Stimulated activated CD8-positive, alpha-beta memory T cell treated with anti-CD3 and anti-CD28 coated beads, Interleukin-4, amount 100 ng/mL, for 4 hours (primary cell): Measurements from ENCODE around the gene CXCL3.

Source experiments
- DNase-seq, 2 donors: peaks; one replicate each; pipeline ENCODE4 v3.0.0-alpha.2; 2020; ENCODE audit warnings: low read depth in 2 of 2, low spot score in 1 of 2

The CXCL3 gene

DNA sequence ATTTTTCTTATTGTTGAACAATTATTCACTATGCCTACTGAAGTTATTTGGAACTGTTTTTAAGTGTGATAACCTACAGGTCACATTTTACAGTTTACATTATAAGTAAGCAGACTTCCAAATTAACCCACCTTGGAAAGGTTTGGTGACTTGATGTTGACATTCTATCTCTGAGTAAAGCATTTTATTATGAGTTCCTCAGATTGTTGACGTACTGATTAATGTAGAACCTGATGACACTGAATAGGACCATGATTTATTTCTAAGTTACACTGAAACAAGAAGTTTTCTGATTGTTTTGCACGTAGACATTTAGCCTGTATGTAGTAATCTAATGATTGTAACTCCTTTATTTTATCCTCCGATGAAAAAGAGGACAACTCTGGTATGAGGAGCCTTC is 17.0 kb upstream of the CXCL3 start:
- DNase-seq: no peak

DNA sequence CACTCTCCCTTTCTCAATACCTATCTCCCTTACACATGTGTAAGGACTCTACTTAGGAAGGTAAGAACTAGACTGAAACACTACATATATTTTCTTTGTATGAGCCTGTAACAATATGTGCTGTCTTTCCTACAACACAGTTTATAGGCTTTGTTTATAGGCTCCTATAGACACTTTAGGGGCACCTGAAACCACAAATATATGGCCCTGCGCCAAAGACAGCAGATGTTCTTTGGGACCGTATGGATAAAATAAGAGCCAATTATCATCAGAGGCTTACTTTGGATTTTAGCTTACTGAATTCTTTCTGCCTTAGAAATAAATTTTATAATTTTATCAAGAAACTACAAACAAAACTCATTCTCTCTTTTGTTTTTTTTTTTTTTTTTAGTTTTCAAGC is 16.6 kb upstream of the CXCL3 start:
- DNase-seq: no peak

DNA sequence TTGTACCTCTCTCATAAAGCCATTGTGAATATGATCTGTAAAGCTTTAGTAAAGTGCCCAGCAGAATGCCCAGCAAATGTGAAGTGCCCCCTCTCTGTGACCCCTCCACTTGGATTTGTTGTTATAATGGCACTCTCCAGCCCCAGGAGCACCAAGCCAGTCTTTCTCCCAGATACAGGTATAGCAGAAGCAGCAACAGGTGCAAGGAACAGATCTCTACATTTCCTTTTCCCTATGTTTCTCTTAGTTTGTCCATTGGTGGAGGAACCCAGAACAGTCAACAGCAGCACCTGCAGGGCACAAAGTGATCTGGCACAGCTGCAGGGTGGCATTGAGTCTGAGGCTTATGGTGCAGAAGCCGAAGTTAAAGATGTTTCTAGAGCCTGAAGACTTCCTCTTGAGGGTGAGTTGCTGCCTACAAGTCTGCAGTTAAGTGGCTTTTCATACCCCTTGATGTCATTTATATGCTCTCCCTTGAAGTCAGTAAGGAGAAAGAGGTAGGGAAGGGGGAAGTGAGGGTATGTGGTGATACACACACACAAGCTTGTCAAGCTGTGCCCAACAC is 16.1 kb upstream of the CXCL3 start:
- DNase-seq: no peak

DNA sequence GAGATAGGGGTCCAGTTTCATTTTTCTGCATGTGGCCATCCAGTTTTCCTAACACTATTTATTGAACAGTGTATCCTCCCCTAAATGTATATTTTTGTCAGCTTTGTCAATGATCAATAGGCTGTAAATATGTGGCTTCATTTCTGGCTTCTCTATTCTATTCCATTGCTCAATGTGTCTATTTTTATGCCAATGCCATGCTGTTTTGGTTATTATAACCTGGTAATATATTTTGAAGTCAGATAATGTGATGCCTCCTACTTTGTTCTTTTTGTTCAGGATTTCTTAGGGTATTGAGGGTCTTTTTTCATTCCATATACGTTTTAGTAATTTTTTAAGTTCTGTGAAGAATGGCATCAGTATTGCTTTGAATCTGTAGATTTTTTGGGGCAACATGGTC is 8.7 kb upstream of the CXCL3 start:
- DNase-seq: no peak

DNA sequence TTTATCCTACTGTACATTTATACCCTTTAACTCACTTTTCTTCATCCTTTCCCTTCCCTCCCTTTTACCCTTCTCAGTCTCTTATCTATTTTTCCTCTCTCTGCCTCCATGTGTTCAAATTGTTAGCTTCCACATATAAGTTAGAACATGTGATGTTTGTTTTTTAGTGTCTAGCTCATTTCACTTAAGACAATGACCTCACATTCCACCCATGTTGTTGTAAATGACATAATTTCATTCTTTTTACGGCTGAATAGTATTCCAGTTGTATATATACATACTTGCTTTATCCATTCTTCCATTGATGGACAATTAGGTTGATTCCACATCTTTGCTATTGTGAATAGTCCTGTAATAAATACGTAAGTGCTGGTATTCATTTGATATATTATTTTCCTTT is 7.3 kb upstream of the CXCL3 start:
- DNase-seq: no peak

DNA sequence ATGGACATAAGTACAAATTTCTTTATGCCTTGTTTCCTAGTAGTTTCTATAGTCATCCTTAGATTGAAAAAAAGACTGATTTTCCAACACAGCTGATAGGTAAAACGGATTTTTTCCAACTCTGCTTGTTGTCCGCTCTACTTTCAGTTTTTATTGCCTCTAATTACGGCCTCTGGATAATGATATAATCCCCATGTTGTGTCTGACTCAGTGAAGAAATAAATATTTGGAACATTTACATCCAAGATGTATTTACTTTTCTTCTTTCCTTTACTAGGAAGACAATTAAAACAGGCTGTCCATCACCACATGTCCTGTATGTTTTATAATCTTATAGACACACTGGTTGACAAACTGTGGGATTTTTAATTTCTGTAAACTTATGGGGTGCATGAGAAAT is 6.8 kb upstream of the CXCL3 start:
- DNase-seq: no peak

DNA sequence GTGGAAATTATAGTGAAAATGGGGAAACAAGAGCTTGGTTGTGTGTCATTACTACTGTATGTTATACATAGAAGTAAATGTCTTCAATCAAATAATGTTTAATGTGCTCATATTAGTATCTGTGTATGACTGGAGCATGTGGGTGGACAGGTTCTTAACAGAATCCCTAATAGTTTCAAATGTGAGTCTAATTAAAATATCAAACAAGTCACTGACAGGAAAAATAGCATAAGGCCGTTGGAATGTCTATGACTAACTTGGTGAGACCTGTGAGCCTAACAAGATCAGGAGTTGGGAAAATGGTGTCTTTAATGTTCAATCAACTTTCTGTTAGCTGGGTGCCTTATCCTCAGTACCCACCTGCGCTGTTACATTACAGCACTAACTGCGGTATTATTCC is 6.2 kb upstream of the CXCL3 start:
- no peak for DNase-seq

DNA sequence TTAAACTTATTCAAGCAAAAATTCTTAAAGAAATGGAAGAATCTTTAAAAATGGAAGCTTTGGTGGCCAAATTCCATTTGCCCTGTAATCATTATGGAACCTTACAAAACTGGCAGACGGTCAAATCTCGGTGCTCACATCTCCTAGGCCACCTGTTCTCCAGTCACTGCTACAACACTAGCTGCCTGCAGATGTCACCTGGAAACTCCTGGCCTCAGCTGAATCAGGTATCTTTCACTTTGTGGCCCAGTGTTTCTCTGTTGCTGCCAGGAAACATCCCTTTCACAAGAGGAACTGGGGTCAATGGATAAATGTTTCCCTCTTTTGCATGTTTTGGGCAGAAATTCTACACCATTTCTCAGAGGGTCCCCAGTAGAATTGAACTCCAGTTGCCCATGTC is 4.2 kb upstream of the CXCL3 start:
- no peak for DNase-seq

DNA sequence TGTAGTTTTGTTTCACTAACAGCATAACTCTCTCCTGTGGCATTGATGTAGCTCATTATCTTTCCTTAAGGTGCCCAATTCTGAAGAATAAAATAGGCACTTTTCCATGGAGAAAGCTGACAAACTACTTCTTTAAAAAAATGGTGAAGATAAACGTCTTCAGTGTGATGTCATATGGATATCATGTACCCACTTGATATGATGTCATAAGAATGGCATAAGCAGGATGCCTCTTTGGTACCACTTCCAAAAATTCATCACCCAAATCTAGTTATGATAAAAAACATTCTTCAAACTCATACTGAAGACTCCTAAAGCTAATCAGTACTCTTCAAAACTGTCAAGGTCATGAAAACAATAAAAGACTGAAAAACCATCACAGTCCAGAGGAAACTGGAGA is 2.9 kb upstream of the CXCL3 start:
- no peak for DNase-seq

DNA sequence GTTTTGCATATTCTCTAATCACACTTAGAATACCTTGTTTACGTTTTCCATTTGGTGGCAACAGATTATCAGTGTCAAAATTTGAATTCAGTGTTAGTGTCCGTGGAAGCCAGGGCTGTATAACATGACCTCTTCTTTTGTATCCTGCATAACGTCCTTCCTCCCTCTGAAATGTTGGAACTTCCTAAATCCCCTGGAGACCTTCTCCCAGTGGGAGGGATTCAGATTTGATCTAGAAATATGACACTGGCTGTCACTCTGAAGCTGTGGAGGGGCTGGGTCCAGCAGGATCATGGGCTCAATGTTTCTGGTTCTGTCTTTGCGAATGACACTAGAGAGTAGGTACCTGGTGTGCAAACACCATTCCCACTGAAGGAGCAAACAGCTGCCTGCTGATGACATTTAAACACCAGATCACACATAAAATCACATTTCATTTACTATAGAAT is 850 bp upstream of the CXCL3 start:
- DNase-seq: no peak

DNA sequence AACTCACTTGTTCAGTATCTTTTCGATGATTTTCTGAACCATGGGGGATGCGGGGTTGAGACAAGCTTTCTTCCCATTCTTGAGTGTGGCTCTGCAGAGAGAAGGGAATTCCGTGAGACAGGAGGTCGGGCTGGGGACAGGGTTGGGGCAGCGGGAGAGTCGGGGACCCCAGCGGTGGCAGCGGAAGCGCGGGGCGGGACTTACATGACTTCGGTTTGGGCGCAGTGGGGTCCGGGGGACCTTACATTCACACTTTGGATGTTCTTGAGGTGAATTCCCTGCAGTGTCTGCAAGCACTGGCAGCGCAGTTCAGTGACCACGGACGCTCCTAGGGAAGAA is 434 bp downstream of the CXCL3 start:
- DNase-seq: no peak

DNA sequence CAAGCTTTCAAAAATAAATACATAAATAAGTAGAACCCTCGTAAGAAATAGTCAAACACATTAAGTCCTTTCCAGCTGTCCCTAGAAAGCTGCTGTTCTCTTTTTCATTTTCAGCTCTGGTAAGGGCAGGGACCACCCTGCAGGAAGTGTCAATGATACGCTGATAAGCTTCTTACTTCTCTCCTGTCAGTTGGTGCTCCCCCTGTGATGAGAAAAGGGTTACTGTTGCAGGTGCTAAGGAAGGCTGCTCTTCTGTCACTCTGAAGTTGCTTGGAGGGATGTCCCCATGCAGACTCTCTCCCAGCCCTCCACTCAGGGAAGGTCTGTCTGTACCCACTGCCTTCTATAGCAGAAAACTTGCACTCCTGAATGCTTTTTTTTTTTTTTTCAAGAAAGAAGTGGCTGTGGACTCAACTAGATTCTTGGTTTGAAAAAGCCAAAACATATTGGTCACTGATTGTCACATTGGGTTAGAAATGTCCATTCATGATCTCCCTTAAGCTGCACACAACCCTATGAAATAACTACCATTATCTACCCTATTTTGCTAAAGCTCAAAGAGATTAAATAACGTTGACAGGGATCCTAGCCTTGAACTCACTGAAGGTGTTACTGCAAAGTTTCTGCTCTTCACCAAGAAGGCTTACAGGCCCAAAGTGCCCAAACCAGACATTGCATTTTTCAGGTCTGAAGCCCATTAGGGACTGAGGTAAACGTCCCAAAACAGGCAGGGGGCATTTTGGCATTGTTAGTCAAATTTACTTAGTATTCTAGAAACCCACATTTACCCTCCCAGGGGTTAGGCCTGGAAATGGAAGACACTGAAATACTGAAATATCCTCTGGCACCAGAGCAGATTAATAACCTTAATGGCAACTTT is 1.2 kb downstream of the CXCL3 start:
- DNase-seq: no peak

DNA sequence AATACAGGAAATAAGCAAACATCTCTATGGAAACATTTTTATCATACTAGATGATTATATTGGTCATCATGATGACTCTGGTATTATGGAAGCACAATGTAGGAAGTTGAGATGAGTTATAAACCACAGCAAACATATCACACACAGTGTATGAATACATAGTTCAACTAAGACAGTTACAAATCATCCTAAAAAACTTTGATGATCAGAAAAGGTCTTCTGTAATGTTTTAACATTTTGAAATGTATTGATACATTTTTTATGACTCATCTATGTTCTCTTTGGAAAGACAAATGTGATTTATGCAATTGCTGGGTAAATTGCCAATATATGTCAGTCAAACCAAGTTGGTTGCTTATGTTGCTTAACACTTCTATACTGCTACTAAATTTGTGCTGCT is 4.8 kb downstream of the CXCL3 start:
- DNase-seq: no peak

DNA sequence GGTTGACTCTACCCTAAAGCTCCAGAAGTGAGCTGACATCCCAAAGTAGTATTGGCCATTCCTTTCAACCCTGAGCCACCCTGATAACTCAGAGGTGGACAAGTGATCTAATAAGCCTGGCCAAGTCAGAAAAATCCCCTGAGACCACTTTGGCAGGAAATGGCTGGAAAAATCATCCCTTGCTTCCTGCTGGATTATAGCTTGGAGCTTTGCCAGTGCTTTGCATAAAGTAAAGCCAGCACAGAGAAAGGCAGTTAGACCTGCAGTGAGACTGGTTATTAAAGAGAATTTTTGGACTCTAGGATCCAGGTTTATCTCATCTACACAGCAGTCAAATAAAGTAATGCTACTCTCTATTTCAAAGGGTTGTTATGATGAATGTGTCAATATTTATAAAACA is 6.4 kb downstream of the CXCL3 start:
- no peak for DNase-seq

DNA sequence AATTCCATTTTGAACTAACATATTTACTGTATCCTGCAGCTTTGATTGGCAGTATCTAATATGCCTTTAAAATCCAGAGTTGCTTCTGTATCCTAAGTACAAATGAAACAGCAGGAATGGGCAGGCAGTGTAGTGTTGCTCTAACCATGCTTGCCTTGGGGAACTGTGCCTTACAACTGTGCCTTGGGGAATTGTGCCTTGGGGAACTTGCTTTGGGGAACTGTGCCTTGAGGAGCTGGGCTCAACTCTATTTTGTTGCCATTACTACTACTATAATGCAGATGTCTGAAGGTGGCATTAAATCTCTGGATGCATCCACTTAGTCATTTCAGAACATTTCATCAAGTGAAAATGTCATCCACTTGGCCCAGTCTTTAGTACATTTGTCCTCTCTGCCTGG is 6.9 kb downstream of the CXCL3 start:
- DNase-seq: no peak

DNA sequence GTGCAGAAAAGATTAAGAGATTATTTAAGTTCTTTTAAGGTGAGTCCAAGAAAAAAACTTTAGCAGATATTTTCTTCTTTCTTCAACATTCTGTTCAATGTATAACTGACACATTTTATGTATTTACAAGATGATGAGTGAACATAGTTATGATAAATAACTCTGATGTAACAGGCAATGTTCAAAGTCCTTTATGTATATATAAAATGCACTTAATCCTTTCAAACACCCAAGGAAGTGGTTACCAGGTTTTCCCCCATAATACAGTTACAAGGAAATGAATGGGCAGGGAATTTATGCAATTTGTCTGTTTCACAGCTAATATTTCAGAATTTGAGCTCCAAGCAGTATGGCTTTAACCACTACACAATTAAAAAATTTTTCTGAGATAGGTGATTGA is 8.2 kb downstream of the CXCL3 start:
- DNase-seq: no peak

DNA sequence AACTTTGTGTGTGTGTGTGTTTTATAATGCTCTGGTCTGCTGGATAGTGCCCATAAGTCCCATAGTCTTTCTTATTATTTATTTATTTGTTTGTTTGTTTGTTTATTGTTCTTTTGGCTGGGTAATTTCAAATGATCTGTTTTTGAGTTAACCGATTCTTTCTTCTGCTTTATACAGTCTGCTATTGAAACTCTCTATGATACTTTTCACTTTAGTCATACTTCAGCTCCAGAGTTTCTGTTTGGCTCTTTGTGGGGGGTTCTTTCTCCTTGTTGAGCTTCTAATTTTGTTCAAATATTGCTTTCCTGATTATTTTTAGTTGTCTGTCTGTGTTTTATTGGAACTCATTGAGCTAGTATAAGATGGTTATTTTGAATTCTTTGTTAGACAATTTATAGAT is 10.0 kb downstream of the CXCL3 start:
- DNase-seq: no peak

DNA sequence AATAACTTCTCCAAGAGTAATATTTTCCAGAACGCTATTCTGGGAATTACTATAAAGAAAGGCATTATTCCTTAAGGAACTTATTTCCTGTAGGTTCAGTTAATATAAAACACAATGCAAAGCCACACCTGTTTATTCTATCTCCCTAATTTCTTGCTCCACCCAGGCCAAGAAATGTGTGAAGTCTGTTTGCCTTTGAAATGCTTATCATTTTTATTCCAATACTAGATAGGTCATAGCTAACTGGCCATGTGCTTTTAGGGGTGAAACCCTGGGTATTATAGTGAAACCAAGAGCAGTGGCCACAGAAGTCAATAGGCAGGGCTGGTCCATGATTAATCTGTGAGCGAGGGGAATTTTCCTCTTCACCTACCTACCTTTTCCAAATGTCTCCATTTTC is 14.8 kb downstream of the CXCL3 start:
- DNase-seq: no peak

DNA sequence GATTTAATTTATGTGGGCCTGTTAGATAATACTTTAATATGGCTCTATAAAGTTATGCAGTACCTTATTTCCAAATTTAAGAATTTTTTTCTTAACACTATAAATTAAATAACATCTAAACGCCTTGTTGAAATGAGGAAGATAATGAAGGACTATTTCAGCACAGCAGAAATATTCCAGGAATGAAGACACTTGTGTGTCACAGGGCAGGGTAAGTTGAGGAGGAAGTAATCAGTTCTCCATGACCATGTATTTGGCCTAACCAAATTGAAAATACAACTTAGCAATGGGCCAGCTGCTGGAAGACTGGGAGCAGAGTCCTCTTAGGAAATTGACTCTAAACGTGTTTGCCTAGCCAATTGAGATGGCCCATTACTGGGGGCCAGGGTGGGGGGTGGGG is 16.9 kb downstream of the CXCL3 start:
- no peak for DNase-seq

DNA sequence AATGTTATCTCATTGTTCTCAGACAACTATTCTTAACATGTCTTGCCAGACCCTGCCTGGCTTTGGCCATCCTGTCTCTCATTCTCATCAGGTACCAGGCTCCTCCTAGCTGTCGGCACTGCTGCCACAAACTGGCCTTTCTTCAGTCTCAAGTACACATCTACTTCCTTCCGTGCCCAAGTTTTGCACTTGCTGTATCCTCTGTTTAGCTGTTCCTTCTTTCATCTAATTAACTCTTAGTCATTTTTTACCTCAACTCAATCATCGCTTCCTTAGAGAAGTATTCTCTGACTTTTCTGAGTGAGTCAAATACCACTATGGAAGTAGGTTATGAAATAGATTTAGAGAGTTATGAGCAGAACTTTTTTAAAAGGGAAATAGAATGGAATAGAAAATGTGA is 19.7 kb downstream of the CXCL3 start:
- no peak for DNase-seq

DNA sequence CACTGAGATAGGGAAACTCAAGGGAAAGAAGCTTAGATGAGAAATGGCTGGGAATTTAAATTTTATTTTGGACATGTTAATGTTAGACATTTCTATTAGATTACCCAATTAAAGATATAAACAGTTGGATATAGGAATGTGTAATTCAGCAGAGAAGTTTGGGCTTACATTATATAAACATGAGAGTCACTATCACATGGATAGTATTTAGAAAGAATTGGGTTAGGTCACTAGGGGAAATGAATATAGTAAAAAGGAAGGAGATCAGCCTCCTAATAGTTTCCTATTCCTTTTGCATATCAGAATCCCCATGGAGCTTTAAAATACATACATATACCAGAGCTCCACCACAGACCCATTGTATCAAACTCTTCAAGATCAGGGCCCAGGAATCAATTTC is 20.4 kb downstream of the CXCL3 start:
- no peak for DNase-seq

DNA sequence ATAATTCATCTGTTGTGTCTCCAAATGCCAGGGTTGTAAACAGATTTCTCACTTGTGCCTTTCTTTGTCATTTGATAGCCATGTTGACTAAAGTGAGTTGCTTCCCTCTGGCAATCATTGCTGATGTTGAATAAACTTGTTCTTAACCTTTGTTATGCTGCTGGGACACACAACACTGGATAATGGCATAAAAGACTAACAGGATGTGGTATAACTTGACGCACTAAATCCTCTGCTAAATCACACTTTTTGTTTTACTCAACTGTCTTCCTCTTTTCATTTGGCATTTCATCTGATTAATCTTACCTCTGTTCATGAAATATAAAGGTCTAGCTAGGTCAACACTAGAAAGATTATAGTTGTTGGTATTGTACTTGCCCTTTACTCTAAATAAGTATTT is 22.4 kb downstream of the CXCL3 start:
- DNase-seq: no peak

DNA sequence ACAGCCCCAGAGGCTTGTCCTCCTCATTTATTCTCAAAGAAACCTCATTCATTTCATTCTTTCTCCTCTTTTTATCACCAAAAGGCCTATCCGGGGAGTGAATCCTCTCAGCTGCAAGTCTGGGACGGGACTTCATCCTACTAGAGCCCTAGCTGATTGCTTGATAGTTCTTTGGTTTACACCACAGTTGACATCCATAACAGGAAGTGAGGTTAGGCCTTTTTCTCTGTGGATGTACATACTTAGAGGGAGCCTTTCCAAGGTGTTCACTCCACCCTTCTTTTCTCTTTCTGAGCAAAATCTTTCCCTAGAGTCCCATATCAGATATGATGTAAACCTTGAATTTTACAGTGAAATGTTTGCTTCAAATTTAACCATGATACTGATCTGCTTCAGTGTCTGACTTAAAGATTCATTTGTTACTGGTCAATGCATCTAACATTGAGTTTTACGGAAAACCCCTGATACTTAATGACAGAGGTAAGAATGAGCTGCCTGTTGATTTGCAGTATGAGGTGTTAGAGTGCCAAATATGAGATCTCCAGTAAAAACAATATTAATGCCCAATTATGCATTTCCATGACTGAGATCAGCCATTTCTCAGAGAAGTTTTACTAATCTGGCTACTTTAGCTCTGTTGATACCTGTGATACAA is 23.2 kb downstream of the CXCL3 start:
- DNase-seq: no peak
